DOHH2 (cell line): Measurements from ENCODE around the gene UBAC2.
A peak's percentile ranks its signal among the peaks of the same experiment; 100 is the strongest.

Experiments used
- H3F3A ChIP-seq: fragments of 200-600 bp; sonication (generic), shearing (Covaris generic); 2 replicates; pipeline ENCODE4 v1.6.0; 2016; ENCODE audit warnings: antibody characterized with exemption, mild to moderate bottlenecking; ENCODE audit not compliant: control insufficient read depth, insufficient read depth
- H3K27ac ChIP-seq: fragments of 200-600 bp; sonication (generic); 2 replicates; pipeline ENCODE4 v1.5.1; 2014; ENCODE audit warnings: low read depth, mild to moderate bottlenecking, low read length, moderate library complexity
- H3K27me3 ChIP-seq: fragments of 200-600 bp; sonication (generic); 2 replicates; pipeline ENCODE4 v1.6.1; 2014; ENCODE audit warnings: mild to moderate bottlenecking, low read length, mixed read lengths; ENCODE audit not compliant: control insufficient read depth
- H3K36me3 ChIP-seq: fragments of 200-600 bp; sonication (generic); 2 replicates; pipeline ENCODE4 v1.6.1; 2014; ENCODE audit warnings: mild to moderate bottlenecking, low read length, moderate library complexity, mixed read lengths; ENCODE audit not compliant: control insufficient read depth
- H3K4me1 ChIP-seq: fragments of 200-600 bp; sonication (generic); 2 replicates; pipeline ENCODE4 v1.6.1; 2014; ENCODE audit warnings: mild to moderate bottlenecking, low read length, mixed read lengths; ENCODE audit not compliant: control insufficient read depth
- H3K4me2 ChIP-seq: fragments of 200-600 bp; sonication (generic); 2 replicates; pipeline ENCODE4 v1.6.0; 2014; ENCODE audit warnings: mild to moderate bottlenecking, low read length, moderate library complexity
- H3K4me3 ChIP-seq: fragments of 200-600 bp; sonication (generic); 2 replicates; pipeline ENCODE4 v1.5.1; 2014; ENCODE audit warnings: mild to moderate bottlenecking, low read length, mixed read lengths
- H3K79me2 ChIP-seq: fragments of 200-600 bp; sonication (generic); 2 replicates; pipeline ENCODE4 v1.6.1; 2014; ENCODE audit warnings: mild to moderate bottlenecking, low read length, mixed read lengths; ENCODE audit not compliant: control insufficient read depth
- H3K9me2 ChIP-seq: fragments of 200-600 bp; sonication (generic); replicated peaks from 2 replicates; pipeline ENCODE4 v1.6.1; 2014; ENCODE audit warnings: mild to moderate bottlenecking, low read length, mixed read lengths; ENCODE audit not compliant: control insufficient read depth
- H3K9me3 ChIP-seq: fragments of 200-600 bp; sonication (generic); 2 replicates; pipeline ENCODE4 v1.6.1; 2014; ENCODE audit warnings: antibody characterized with exemption, low read length, mixed read lengths; ENCODE audit not compliant: control insufficient read depth, insufficient read depth
- H4K20me1 ChIP-seq: fragments of 200-600 bp; sonication (generic); 2 replicates; pipeline ENCODE4 v1.6.0; 2014; ENCODE audit warnings: low read depth, mild to moderate bottlenecking, antibody characterized with exemption, low read length, moderate library complexity; ENCODE audit not compliant: control insufficient read depth, insufficient read depth
- CTCF ChIP-seq: fragments of 200-600 bp; sonication (generic); IDR thresholded peaks from one replicate; pipeline ENCODE4 v1.5.1; 2014; ENCODE audit warnings: antibody characterized with exemption, mild to moderate bottlenecking, low read depth, low read length; ENCODE audit not compliant: poor library complexity, severe bottlenecking
- EZH2phosphoT487 ChIP-seq: fragments of 200-600 bp; sonication (generic); IDR thresholded peaks from 2 replicates; pipeline ENCODE4 v1.6.1; 2017; ENCODE audit warnings: borderline replicate concordance, mild to moderate bottlenecking, antibody characterized with exemption, low read length, moderate library complexity, mixed read lengths

UBAC2 gene

GRCh38 chr13:99418103-99418842, 217.6 kb downstream of the UBAC2 start:
- peaks cover 31% of the 10 kb centered on the region for H3K4me1 ChIP-seq
- TF ChIP-seq EZH2phosphoT487 (no peak), CTCF (no peak)
- H3K36me3 ChIP-seq, result no peaks in the 10 kb centered on the region
- H3K9me2 ChIP-seq, result no peaks in the 10 kb centered on the region
- peaks cover 18% of the 10 kb centered on the region for H4K20me1 ChIP-seq
- H3K4me2 ChIP-seq, result no peak overlapping the region
- no peak overlapping the region for H3K27ac ChIP-seq
- H3K9me3 ChIP-seq, result no peaks in the 10 kb centered on the region; the same call in 1 of the 2 replicates
- H3K4me3 ChIP-seq, result no peak overlapping the region
- H3K27me3 ChIP-seq, result peaks cover 69% of the 10 kb centered on the region
- peaks cover 6% of the 10 kb centered on the region for H3F3A ChIP-seq
- H3K79me2 ChIP-seq, result no peaks in the 10 kb centered on the region

DNA sequence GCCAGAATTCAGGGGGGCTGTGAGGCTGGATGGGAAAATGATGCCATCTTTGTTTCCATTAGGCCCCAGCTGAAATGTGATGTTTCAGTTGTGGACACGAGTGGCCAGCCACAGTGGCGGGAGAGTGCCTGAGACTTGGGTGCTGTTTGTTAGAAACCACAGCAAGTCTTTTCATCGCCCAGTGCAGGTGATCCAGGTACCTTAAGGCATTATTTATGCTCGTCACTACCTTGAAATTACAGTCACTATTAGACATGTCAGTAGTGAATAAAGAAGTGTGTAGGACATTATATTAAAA, 218.1 kb downstream of the UBAC2 start:
- Histone ChIP-seq H3K27me3 (peaks cover 72% of the 10 kb centered on the region), H3F3A (peaks cover 6% of the 10 kb centered on the region), H3K9me3 (no peaks in the 10 kb centered on the region; the same call in 1 of the 2 replicates), H3K79me2 (no peaks in the 10 kb centered on the region), H4K20me1 (peaks cover 18% of the 10 kb centered on the region), H3K4me2 (no peak overlapping the region), H3K9me2 (no peaks in the 10 kb centered on the region), H3K4me3 (no peak overlapping the region), H3K36me3 (no peaks in the 10 kb centered on the region), H3K27ac (no peak overlapping the region), H3K4me1 (peaks cover 31% of the 10 kb centered on the region)
- TF ChIP-seq CTCF (no peak), EZH2phosphoT487 (no peak)

GRCh38 chr13:99419591-99420243, 219.1 kb downstream of the UBAC2 start:
- TF ChIP-seq CTCF (no peak), EZH2phosphoT487 (no peak)
- peak overlapping the region; percentile 28; the same call in 1 of the 2 replicates for H3K4me3 ChIP-seq
- peaks cover 80% of the 10 kb centered on the region for H3K27me3 ChIP-seq
- H3K4me1 ChIP-seq, result peaks cover 32% of the 10 kb centered on the region
- no peaks in the 10 kb centered on the region; the same call in 1 of the 2 replicates for H3K9me3 ChIP-seq
- H3K9me2 ChIP-seq, result no peaks in the 10 kb centered on the region
- H3F3A ChIP-seq, result peaks cover 6% of the 10 kb centered on the region
- H3K79me2 ChIP-seq, result no peaks in the 10 kb centered on the region
- H3K4me2 ChIP-seq, result peak overlapping the region; percentile 39
- no peak overlapping the region for H3K27ac ChIP-seq
- H3K36me3 ChIP-seq, result no peaks in the 10 kb centered on the region
- peaks cover 18% of the 10 kb centered on the region for H4K20me1 ChIP-seq
